NCI-H524 treated with DMSO at 0.1 percent for 48 hours (cell line): Measurements from ENCODE around the gene PRSS27.
"Not testable (repeated sequence)": the region's sequence is repeated elsewhere in the genome, so short reads cannot be mapped to it uniquely, and the experiment has no call there.

ENCODE experiments used
- DNase-seq: peaks from one replicate; lab custom pipeline; 2025; lab: John Stamatoyannopoulos, UW

The PRSS27 gene

GRCh38 chr16:2692948-2693651, 26.9 kb downstream of the PRSS27 start:
- DNase-seq = no peak

DNA sequence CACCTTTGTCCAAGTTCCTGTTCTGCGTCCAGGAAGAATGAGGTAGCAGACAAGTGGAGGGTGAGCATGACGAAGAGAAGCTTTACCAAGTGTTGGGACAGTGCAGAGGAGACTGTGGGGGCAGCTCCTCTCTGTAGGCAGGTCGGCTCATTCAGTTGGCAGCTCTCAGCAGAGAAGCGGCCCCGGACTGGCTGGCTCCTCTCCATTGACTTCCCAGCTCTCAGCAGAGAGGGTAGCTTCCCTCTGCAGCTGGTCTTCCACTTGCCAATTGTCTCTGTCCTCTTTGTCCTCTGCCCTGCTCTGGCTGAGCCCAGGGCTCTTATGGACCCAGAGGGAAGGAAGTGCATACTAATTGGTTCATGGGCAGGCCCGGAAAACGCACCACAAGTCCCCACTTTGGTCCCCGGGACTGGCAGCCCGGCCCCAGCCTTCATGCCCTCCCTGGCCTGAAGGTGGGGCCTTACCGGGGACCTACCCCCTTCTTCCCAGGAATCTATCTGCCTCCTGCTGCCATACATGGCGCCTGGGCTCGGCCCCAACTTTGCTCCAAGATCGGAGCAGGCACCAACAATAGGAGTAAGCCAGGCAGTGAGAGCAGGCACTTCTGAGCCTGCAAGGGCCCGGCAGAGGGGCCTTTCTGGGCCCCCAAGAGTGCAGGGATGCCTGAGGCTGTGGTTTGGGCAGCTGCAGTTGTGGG, 27.6 kb downstream of the PRSS27 start:
- DNase-seq = no peak

DNA sequence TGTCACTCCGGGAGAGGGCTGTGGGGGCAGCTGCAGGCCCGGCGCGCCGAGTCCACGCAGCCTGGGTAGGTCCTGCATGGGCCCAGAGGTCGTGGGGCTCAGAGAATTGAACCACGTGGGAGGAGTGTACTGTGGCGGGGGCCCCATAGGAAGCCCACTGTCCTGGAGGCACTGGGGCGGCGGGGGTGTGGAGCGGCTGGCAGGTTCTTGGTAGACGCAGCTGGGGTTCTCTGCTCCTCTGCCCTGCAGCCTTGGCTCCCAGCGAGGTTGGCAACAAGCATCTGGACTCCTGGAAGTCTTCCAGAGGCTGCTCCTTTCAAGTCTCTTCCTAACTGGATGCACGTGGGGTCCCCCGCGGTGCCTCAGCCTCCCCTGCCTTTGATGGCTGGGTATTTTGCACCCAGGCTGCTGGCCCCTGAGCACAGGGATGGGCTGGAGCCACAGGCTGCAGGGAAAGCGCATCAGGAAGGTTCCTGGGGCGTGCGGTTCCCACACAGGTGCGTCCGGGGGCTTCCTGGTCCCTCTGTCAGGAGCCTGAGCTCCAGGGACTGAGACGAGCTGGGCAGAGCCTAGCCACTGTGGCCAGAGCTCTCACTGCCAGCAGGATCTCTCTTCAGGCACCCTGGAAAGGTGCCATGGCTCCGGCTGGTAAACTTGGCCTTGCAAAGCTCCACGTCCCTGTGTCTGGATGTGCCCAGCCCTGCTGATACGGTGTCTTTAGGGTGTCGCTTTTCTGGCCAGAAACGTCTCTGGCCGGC, 28.4 kb downstream of the PRSS27 start:
- DNase-seq = no peak

GRCh38 chr16:2690852-2691251, 29.2 kb downstream of the PRSS27 start:
- no peak for DNase-seq

DNA sequence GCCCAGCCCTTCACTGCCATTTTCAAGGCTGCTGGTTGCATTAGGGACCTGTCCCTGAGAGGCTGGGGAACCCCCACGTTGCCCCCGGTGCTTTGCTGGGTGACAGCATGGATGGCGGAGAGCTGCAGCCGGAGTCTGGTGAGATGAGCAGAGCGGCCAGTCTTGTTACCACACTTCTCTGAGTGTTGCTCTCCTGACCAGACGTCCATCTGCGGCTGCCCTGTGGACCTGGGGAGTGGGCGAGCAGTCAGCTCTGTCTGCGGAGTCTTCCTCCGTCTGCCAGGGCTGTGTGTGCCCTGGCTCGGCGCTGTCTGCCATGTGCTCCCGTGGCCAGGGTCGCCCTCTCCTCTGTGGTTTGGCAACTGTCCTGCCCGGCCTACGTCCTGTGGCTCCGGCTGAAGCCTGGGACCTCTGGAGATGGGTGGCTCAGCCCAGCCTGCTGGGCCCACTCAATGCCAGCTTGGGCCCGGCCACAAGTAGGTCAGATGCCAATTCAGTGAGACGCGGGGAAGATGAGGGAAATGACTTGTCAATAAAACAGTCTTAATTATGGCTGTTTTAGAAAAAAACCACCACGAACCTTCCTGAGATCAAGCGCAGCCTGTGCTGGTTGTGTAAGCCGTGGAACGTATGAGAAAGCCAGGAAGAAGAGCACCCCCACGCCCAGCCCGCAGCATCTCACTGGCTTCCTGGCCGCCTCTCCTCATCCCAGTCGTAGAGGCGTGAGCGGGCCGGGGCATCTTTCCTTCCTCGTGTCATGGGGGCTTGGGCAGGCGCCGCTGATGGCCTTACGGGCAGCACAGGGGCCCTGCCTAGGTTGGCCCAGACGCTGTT, 29.8 kb downstream of the PRSS27 start:
- DNase-seq = no peak

- DNase-seq = not testable (repeated sequence)
Measured at GRCh38 chr16:2689422-2689821, 30.6 kb downstream of the PRSS27 start.

GRCh38 chr16:2687531-2688308, 32.3 kb downstream of the PRSS27 start:
- no peak for DNase-seq

GRCh38 chr16:2686912-2687507, 33.0 kb downstream of the PRSS27 start:
- DNase-seq = no peak

DNA sequence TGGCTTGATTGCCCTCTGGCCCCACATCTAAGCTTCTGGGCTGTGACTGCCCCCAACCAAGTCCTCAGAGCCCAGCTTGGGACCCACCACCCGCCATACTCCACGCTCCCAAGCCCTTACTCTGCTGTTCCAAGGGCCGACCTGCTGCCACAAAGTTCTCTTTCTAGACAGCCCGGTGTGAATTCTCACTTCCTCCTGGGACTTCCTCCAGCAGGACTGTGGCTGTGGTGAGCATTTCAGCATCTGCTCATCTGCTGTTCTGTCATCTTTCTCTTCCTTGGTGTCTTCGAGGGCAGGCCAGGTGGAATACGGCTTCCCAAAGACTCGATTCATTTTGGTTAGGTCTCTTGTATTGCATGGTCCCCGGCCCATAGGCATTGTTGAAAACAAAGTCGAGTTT, 33.9 kb downstream of the PRSS27 start:
- DNase-seq = not testable (repeated sequence)

DNA sequence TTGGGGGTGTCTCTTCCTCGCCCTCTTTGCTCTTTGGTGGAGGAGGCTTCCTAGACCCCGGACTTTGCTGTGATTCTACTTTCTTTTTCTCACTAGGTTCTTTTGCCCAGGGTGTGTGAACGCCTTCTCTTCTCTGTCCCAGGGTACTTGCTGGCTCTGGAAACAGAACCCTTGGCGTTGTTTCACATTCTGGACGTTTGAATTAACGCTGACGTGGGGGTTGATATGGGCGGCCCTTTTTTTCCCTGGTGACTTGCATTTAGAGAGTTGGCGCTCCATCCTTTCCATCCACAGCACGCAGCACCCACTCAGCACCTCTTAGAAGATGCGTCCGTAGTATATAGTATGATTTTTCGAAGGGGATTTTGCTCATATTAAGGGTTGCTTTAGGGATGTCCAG, 37.0 kb downstream of the PRSS27 start:
- not testable (repeated sequence) for DNase-seq

DNA sequence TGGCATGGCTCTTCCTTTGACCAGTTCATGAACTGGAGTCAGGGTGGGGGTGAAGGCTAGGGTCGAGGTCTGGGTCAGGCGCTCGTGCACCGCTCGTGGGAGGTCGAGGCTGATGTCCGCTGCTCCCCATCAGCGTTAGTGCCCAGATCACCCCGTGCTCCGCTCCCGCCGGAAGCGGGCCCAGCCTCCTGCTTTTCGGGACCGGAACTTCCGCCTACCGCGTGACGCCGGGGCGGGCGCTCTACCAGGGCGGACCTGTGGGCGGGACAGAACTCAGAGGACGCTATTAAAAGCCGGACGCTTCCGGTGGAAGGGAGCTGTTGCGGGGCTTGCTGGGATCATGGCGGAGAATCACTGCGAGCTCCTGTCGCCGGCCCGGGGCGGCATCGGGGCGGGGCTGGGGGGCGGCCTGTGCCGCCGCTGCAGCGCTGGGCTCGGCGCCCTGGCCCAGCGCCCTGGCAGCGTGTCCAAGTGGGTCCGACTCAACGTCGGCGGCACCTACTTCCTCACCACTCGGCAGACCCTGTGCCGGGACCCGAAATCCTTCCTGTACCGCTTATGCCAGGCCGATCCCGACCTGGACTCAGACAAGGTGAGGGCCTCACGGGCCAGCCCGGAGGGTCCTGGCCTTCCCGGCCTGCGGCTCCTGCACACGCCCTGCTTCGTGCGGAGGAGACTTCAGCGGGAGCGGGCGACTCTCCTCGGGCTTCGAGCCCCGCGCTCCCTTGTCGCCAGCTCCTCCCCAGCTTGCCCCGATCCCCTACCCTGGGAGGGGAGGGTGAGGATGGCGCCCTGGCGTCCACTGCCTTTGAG, 37.6 kb downstream of the PRSS27 start, which contains the start of gene KCTD5:
Gene KCTD5 (plus strand): TSS at position 315 of the 813 bp plus-strand sequence. CDS start 26 bp downstream, at position 341.
- DNase-seq = peak; percentile 85

GRCh38 chr16:2680360-2680759, 39.7 kb downstream of the PRSS27 start:
- DNase-seq = not testable (repeated sequence)

DNA sequence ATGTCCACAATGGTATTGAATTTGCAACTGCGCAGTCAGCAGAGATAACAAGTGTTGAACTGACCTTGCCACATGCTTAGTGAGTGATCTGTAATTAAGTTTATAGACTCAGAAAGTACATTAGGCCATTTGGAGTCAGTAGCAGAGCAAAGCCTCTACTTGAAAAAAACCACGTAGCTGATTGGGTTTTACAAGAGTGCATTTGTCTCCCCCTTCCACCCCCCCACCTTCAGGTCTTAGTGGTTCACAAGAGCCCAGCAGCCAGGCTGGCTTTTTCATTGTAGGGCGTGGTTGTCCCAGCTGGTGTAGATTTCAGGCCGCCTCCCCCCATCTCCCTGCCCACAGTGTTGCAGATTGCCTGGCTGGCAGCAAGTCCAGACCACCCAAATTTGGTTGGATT, 40.1 kb downstream of the PRSS27 start:
- not testable (repeated sequence) for DNase-seq

DNA sequence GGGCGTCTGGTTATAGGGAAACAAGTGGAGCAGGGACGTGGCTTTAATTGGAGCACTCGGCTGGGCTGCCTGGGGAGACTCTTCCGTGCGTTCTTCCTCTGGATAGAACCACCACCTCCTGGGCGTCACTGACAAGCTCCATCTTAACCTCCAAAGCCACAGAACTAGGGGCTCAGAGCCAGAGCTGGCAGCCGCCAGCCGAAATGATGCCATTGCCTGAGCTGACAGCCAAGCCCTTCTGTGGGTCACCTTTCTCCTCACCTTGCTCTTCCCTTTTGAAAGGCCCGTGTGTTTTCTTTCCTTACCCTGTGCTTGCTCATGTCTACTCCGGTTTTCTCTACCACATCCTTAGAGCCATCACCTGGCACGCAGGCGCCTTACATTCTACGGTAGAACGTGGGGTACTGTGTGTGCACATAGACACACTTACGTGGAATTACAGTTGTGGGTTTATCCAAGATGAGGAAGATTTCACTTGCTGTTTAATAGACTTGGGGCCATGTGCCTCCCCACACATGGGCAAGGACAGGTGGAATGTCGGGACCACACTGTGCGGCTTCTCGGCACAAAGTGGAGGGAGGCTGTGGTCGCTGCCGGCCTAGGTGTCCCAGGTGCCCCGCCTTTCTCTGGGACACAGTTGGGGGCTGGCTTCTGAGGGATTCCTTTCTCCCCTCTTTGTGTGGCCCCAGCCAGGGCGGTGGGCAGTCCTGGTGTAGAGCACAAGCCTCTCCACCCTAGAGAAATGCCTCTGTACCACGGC, 41.6 kb downstream of the PRSS27 start:
- DNase-seq = not testable (repeated sequence)

- not testable (repeated sequence) for DNase-seq
Measured at GRCh38 chr16:2676937-2677336, 43.1 kb downstream of the PRSS27 start.

DNA sequence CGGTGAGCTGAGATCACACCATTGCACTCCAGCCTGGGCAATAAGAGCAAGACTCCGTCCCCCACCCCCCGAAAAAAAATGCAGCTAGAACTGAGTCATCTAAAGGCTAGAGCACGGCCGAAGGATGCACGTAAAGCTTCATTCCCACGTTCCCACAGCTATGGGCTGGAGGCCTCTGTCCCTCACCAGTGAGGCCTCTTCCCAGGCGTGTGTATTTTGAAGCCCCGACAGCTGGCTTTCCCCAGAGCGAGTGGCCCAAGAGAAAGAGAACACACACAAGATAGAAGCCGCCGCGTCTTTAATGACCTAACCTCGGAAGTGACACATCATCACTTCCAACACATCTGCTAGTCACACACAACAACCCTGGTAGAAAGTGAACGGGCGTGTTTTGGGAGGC, 44.3 kb downstream of the PRSS27 start:
- DNase-seq = no peak

- no peak for DNase-seq
Measured at GRCh38 chr16:2675021-2675420, 45.0 kb downstream of the PRSS27 start.

- DNase-seq = peak; percentile 36
Measured at GRCh38 chr16:2673066-2673999, 46.7 kb downstream of the PRSS27 start.
